Stimulated activated CD8-positive, alpha-beta memory T cell treated with anti-CD3 and anti-CD28 coated beads, Interleukin-15, amount 100 ng/mL, for 1 hour (primary cell): ENCODE results near the gene FRY.
"Not testable (repeated sequence)": the region's sequence is repeated elsewhere in the genome, so short reads cannot be mapped to it uniquely, and the experiment has no call there.

Experiments
- DNase-seq: peaks from one replicate; pipeline ENCODE4 v3.0.0-alpha.2; 2020; ENCODE audit warnings: low read depth

FRY gene

GRCh38 chr13:32031025-32031814 is at the start of gene FRY:
FRY (plus strand) TSS chr13:32031774; CDS start chr13:32031796, 22 bp downstream.
- DNase-seq: peak; percentile 6

GRCh38 chr13:31982124-31982523 is 49.5 kb upstream of the FRY start:
- no peak for DNase-seq

GRCh38 chr13:31982540-31982939 is 49.0 kb upstream of the FRY start:
- DNase-seq: no peak

DNA sequence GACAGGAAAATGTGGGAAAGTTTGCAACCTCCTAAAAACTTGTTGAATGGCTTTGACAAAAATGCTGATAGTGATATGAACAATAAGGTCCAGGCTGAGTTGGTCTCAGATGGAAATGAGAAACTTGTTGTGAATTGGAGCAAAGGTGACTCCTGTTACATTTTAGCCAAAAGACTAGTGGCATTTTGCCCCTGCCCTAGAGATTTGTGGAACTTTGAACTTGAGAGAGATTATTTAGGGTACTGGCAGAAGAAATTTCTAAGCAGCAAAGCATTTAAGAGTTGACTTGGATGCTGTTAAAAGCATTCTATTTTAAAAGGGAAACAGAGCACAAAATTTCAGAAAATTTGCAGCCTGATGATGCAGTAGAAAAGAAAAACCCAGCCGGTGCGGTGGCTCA is 47.9 kb upstream of the FRY start:
- DNase-seq: not testable (repeated sequence)

- DNase-seq: not testable (repeated sequence)
Observed at GRCh38 chr13:31984388-31984787, 47.2 kb upstream of the FRY start.

- no peak for DNase-seq
Observed at GRCh38 chr13:31986676-31987470, 44.7 kb upstream of the FRY start.

DNA sequence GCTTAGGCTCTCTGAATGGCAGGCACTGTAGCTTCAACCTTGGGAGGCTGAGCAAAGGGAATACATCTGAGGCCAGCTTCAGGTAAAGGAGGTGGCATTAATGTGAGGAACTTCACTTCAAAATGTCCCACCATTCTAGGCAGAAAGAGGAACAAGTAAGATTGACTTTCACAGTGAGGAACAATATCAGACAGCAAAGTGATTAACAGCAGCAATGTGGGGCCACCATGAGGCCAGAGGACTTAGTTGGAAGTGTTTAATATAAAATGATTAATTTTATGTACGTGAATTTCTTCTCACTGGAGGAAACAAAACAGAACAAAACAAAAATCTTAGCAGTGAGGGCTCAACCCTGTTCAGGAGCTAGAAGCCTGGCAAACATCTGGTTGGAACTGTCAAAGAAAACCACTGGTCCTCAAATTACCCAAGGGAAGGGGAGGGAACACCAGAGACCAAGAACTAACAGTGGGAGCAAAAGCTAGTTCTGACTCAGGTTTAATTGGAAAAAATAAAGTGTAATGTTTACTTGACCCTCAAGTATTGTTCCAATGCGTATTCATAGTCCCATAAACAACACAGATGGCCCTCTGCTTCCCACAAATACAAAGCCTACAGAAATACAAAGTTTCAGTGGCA is 43.9 kb upstream of the FRY start:
- DNase-seq: no peak

DNA sequence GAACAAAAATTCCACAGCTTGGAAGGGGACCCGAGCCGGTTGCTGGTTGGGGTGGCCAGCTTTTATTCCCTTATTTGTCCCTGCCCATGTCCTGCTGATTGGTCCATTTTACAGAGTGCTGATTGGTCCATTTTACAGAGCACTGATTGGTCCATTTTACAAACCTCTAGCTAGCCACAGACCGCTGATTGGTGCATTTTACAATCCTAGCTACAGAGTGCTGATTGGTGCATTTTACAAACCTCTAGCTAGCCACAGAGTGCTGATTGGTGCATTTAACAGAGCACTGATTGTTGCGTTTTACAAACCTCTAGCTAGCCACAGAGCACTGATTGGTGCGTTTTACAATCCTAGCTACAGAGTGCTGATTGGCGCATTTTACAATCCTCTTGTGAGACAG is 37.2 kb upstream of the FRY start:
- DNase-seq: not testable (repeated sequence)

DNA sequence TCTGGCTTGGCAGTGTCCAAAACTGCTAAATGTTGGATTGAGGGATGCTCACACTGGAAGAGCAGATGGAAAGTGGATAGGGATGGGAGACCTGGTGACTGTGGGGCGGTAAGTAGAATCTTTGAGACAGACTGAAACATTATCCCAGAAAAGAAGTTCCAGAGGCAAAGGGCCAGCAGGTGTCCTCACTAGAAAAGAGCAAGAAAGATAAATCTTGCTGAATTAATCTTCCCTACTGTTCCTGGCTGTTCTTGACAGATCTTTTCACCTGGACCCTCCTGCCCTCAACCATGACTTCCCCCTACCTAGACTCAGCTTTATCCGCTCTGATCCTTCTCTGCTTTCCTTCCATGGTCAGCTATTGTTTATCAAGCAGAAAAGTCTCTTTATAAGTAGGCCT is 35.0 kb upstream of the FRY start:
- DNase-seq: no peak

- no peak for DNase-seq
Observed at GRCh38 chr13:31997641-31998040, 33.9 kb upstream of the FRY start.

DNA sequence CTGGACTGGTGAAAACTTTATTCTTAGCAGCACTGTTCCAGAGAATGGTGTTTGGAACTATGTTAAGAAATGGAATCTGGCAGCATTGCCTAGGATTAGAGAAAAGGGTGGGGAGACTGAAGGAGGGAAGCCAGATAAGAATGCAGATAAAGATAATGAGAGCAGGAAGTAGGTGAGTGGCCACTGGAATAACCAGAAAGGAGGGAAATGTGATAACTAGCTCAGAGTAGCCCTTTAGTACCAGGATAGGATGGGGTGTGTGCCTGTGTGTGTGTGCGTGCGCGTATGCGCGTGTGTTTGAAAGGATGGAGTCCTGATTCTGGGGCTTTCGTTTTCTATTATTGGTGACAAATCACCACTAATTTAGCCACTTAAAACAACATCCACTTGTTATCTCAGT is 33.4 kb upstream of the FRY start:
- no peak for DNase-seq

- DNase-seq: not testable (repeated sequence)
Observed at GRCh38 chr13:32000754-32001153, 30.8 kb upstream of the FRY start.

- no peak for DNase-seq
Observed at GRCh38 chr13:32001154-32001768, 30.3 kb upstream of the FRY start.

GRCh38 chr13:32001769-32002168 is 29.8 kb upstream of the FRY start:
- no peak for DNase-seq

DNA sequence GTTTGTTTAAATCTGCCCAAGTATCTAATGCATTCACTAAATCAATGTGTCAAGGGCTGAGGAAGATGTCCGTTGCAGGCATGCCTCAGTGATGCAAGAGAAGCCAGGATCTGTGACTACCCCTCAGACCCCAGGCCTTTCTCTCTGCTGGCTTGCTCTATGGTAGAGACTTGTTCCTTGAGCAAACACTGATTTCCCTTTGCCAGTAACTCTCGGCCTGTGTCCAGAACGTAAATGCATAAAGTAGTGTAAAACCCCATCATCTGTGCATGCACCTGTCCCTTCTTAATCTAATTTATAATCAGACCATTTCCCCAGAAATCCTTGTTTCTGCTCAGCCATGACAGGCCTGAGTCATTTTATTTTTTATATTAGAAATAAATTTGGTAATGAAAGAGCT is 28.7 kb upstream of the FRY start:
- no peak for DNase-seq

DNA sequence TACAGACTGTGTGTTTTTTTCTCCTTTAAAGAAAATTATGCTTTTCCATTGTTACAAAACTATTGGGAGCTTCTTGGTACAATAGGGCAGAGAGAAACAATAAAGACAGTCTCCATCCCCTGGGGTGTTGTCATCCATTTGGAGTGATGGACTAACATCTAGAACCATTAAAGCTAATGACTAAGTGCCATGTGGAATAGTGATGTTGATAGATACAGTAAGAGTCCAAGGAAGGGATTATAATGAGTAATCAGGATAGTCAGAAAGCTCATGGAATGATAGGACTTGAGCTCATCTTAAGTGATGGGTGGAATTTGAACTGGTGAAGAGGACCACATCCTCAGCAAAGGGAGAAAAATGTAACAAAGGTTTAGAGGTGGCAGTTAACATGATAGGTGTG is 24.1 kb upstream of the FRY start:
- no peak for DNase-seq

DNA sequence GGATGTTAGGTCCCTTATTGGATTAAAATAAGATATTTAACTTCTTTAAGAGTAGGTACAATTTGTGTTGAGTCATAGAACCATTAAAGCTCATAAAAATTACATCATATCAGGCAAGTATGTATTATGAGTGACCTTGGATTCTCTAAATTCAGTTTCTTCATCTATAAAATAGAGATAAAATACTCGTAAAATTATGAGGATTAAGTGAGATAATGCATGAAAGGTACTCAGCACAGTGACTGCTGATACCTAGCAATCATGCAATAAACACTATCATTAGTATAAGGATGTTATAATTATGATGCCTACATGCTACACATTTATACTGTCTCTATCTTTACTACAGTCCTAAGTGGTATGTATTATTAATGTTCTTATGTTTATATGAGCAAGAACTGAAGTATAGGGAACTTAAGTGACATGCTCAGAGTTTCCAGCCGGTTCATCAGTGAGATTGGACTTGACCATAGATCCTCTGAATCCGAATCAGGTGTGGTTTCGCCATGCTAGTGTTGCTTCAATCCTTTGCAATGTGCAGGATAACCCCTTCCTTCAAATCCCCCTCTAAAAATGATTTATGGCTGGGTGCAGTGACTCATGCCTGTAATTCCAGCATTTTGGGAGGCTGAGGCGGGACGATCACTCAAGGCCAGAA is 22.9 kb upstream of the FRY start:
- DNase-seq: no peak

GRCh38 chr13:32009362-32009761 is 22.2 kb upstream of the FRY start:
- no peak for DNase-seq

- DNase-seq: no peak
Observed at GRCh38 chr13:32010136-32010535, 21.4 kb upstream of the FRY start.

DNA sequence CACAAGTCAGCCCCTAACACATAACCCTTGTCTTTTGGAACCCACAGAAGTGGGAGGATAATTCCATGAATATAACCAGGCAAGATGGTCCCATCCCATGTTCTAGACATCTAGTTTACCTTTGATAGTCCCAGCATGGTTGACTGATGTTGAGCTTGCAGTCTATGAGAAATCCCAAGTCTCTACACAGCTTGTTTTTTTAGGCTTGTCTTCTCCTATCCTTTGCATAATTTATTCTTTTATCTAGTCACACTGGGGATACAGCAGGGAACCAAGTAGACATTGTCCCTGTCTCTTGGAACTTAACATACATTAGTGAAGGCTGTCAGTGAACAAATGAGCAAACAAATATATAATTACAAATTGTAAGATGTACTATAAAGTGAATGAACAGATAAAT is 19.6 kb upstream of the FRY start:
- DNase-seq: no peak

DNA sequence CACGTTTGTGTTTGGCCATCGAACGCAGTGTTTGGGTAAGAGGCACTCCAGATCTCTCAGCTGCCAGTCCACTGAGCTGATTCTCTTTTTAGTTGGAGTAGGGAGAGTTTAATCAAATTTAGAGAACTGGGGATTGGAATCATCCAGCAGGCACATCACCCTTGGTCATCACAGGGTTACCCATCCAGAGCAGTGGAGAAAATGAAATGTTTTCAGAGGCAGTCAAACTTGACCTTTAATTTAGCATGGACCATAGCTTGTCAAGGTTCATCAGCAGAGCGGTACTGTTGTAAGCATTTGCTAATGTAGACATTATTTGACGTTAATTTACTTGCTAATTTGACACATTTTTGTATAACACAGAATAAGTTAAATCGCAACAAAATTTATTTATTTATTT is 18.4 kb upstream of the FRY start:
- no peak for DNase-seq

DNA sequence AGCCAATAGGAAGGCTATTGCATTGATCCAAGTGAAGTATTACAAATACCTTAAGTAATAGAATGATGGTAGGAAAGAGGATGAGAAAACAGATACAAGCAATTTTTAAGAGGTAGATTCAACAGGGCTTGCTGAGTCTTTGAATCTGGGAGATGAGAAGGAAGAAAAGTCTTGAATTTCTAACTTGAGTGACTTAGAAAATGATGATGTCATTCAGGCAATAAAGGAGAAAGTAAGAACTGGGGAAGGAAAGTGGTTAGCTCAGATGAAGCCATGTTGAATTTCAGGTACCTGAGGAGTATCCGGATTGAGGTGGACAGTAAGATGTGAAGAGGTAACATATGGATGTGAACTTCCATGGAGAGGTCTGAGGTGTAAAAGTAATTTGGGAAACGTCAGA is 15.5 kb upstream of the FRY start:
- no peak for DNase-seq
